H1 (cell line): Measurements from ENCODE around the gene SWT1. TPM values are rescaled to one million over a fixed set of nuclear protein-coding genes. Genes with fewer than 3 reads are reported as not detected.

Experiments used
- CTCF ChIA-PET: fragments of 300-600 bp; sonication (Branson Sonifier 250); formaldehyde crosslinking; loops from one replicate; lab custom pipeline; 2021; ENCODE audit not compliant: partially characterized antibody; lab: Charles Lee
- POLR2A ChIA-PET: fragments of 300-600 bp; sonication (Branson Sonifier 250); formaldehyde crosslinking; loops from one replicate; lab custom pipeline; 2021; ENCODE audit warnings: inconsistent platforms; ENCODE audit not compliant: partially characterized antibody; lab: Charles Lee
- DNase-seq, 2 experiments: peaks; one replicate each; pipeline versions ENCODE4 v3.0.0 to v3.0.0-alpha.2; 2010 to 2022; ENCODE audit warnings: low spot score in 2 of 2, low read depth in 1 of 2, mixed read lengths in 1 of 2
- FAIRE-seq: peaks from 2 replicates; lab custom pipeline; 2011; peaks lifted over from hg19 to GRCh38; lab: Jason Lieb, UNC
- H2AFZ ChIP-seq: 2 replicates; pipeline ENCODE4 v1.8.1; 2012; ENCODE audit warnings: low read length, inconsistent platforms
- H2AK5ac ChIP-seq: 2 replicates; pipeline ENCODE4 v1.6.1; 2013; ENCODE audit warnings: low read depth, low read length
- H2BK120ac ChIP-seq: replicated peaks from 2 replicates; pipeline ENCODE3; 2013; ENCODE audit warnings: low read depth, low read length, inconsistent platforms
- H2BK12ac ChIP-seq: 2 replicates; pipeline ENCODE4 v1.6.1; 2013; ENCODE audit warnings: low read depth, low read length
- H2BK15ac ChIP-seq: 2 replicates; pipeline ENCODE4 v1.6.1; 2013; ENCODE audit warnings: low read length
- H2BK20ac ChIP-seq: 2 replicates; pipeline ENCODE4 v1.6.1; 2013; ENCODE audit warnings: low read length
- H2BK5ac ChIP-seq: 2 replicates; pipeline ENCODE4 v1.6.1; 2013; ENCODE audit warnings: low read depth, low read length
- H3K14ac ChIP-seq: 2 replicates; pipeline ENCODE4 v1.6.1; 2013; ENCODE audit warnings: inconsistent platforms; ENCODE audit not compliant: insufficient read length
- H3K18ac ChIP-seq: 2 replicates; pipeline ENCODE4 v1.6.1; 2013; ENCODE audit warnings: low read length; ENCODE audit errors: extremely low read depth
- H3K23ac ChIP-seq: 2 replicates; pipeline ENCODE4 v1.6.1; 2013; ENCODE audit warnings: inconsistent platforms; ENCODE audit not compliant: insufficient read length
- H3K23me2 ChIP-seq: 2 replicates; pipeline ENCODE4 v1.6.1; 2013; ENCODE audit warnings: low read depth, low read length
- H3K27ac ChIP-seq: 2 replicates; pipeline ENCODE4 v1.6.1; 2011; ENCODE audit warnings: low read depth, low read length, inconsistent platforms
- H3K27me3 ChIP-seq, 4 experiments: replicated peaks in 1 of 4; 1 replicate in 1 of 4; 2 replicates in 3 of 4; pipeline versions ENCODE4 v1.6.1 to v1.8.1; 2011 to 2013; ENCODE audit warnings: low read length in 3 of 4, mild to moderate bottlenecking in 3 of 4, inconsistent platforms in 2 of 4, mixed read lengths in 2 of 4, moderate library complexity in 1 of 4; ENCODE audit not compliant: control insufficient read depth in 3 of 4, insufficient read depth in 3 of 4; ENCODE audit errors: extremely low read depth in 1 of 4
- H3K36me3 ChIP-seq, 4 experiments: 2 replicates each; pipeline versions ENCODE4 v1.6.1 to v1.8.1; 2011 to 2013; ENCODE audit warnings: mild to moderate bottlenecking in 4 of 4, low read length in 3 of 4, moderate library complexity in 2 of 4, control low read depth in 1 of 4, inconsistent platforms in 1 of 4; ENCODE audit not compliant: insufficient read depth in 4 of 4, control insufficient read depth in 2 of 4
- H3K4ac ChIP-seq: replicated peaks from 2 replicates; pipeline ENCODE3; 2013; ENCODE audit warnings: low read length, low read depth, mixed read lengths, inconsistent platforms; ENCODE audit not compliant: insufficient read length
- H3K4me1 ChIP-seq, 4 experiments: replicated peaks in 1 of 4; 1 replicate in 1 of 4; 2 replicates in 3 of 4; pipeline versions ENCODE4 v1.6.1 to v1.8.1; 2011 to 2013; ENCODE audit warnings: low read length in 3 of 4, inconsistent platforms in 2 of 4, mixed read lengths in 1 of 4; ENCODE audit not compliant: insufficient read depth in 4 of 4, control insufficient read depth in 3 of 4
- H3K4me2 ChIP-seq, 2 experiments: 2 replicates each; pipeline versions ENCODE4 v1.6.1 to v1.8.1; 2011 to 2013; ENCODE audit warnings: low read depth in 2 of 2, low read length in 2 of 2, control low read depth in 1 of 2, inconsistent platforms in 1 of 2, mild to moderate bottlenecking in 1 of 2; ENCODE audit not compliant: insufficient read depth in 1 of 2
- H3K4me3 ChIP-seq, 4 experiments: fragments of 200-600, 300-600 bp in 1 of 4; sonication (generic), shearing (Covaris generic), sonication (Bioruptor Twin) in 1 of 4; 2 replicates each; pipeline versions ENCODE4 v1.5.1 to v1.8.1; 2011 to 2016; ENCODE audit warnings: low read length in 4 of 4, low read depth in 3 of 4, control low read depth in 2 of 4, inconsistent platforms in 2 of 4, mild to moderate bottlenecking in 2 of 4, mixed read lengths in 1 of 4, moderate library complexity in 1 of 4; ENCODE audit not compliant: insufficient read depth in 2 of 4; ENCODE audit errors: extremely low read depth in 1 of 4
- H3K56ac ChIP-seq: replicated peaks from 2 replicates; pipeline ENCODE3; 2013; ENCODE audit warnings: low read depth, mild to moderate bottlenecking, mixed read lengths, low read length, inconsistent platforms; ENCODE audit not compliant: insufficient read length
- H3K79me1 ChIP-seq: 2 replicates; pipeline ENCODE4 v1.6.1; 2013; ENCODE audit warnings: low read depth, low read length, control low read depth
- H3K79me2 ChIP-seq, 2 experiments: 2 replicates each; pipeline versions ENCODE4 v1.6.1 to v1.8.1; 2012 to 2013; ENCODE audit warnings: low read length in 2 of 2, mild to moderate bottlenecking in 2 of 2, inconsistent platforms in 1 of 2; ENCODE audit not compliant: insufficient read depth in 2 of 2, control insufficient read depth in 1 of 2
- H3K9ac ChIP-seq, 4 experiments: replicated peaks in 1 of 4; 1 replicate in 1 of 4; 2 replicates in 3 of 4; pipeline versions ENCODE4 v1.6.1 to v1.8.1; 2011 to 2013; ENCODE audit warnings: low read depth in 3 of 4, low read length in 3 of 4, control low read depth in 2 of 4, mild to moderate bottlenecking in 2 of 4, moderate library complexity in 2 of 4, inconsistent platforms in 1 of 4; ENCODE audit errors: extremely low read depth in 1 of 4
- H3K9me3 ChIP-seq, 2 experiments: 2 replicates each; pipeline versions ENCODE4 v1.6.1 to v1.8.1; 2012 to 2013; ENCODE audit warnings: mild to moderate bottlenecking in 2 of 2, moderate library complexity in 2 of 2, control low read depth in 1 of 2, inconsistent platforms in 1 of 2, low read depth in 1 of 2, low read length in 1 of 2, mixed read lengths in 1 of 2; ENCODE audit not compliant: insufficient read depth in 2 of 2
- H4K20me1 ChIP-seq, 2 experiments: replicated peaks in 1 of 2; 2 replicates each; pipeline versions ENCODE3 to v1.8.1; 2011 to 2013; ENCODE audit warnings: inconsistent platforms in 2 of 2, low read length in 2 of 2, mild to moderate bottlenecking in 1 of 2; ENCODE audit not compliant: insufficient read depth in 2 of 2, control insufficient read depth in 1 of 2
- H4K5ac ChIP-seq: 2 replicates; pipeline ENCODE4 v1.6.1; 2013; ENCODE audit warnings: low read length, low read depth, mixed read lengths, inconsistent platforms; ENCODE audit not compliant: insufficient read length
- H4K8ac ChIP-seq: 2 replicates; pipeline ENCODE4 v1.8.0; 2013; ENCODE audit warnings: mild to moderate bottlenecking, moderate library complexity, low read length, inconsistent platforms; ENCODE audit not compliant: insufficient read depth; ENCODE audit errors: extremely low read depth
- H4K91ac ChIP-seq: replicated peaks from 2 replicates; pipeline ENCODE3; 2013; ENCODE audit warnings: low read length, mixed read lengths, inconsistent platforms; ENCODE audit not compliant: insufficient read length
- CTBP2 ChIP-seq: IDR thresholded peaks from 2 replicates; pipeline ENCODE4 v1.7.0; 2011; ENCODE audit warnings: borderline replicate concordance, mild to moderate bottlenecking, moderate library complexity, mixed read lengths, low read length; ENCODE audit not compliant: insufficient read depth, insufficient read length
- PHF8 ChIP-seq: fragments of 200-600 bp; sonication (generic); conservative IDR thresholded peaks from 2 replicates; pipeline ENCODE4 v1.7.1; 2012; ENCODE audit warnings: low read depth, mild to moderate bottlenecking, inconsistent platforms, low read length, moderate library complexity
- POU5F1 ChIP-seq: IDR thresholded peaks from 2 replicates; pipeline ENCODE4 v1.6.1; 2011; ENCODE audit warnings: low read depth, mild to moderate bottlenecking, low read length, moderate library complexity
- RAD21 ChIP-seq, 2 experiments: IDR thresholded peaks in 1 of 2; conservative IDR thresholded peaks in 1 of 2; 2 replicates each; pipeline ENCODE4 v1.6.1; 2011; ENCODE audit warnings: low read depth in 2 of 2, low read length in 2 of 2, improper control_type of control experiment in 1 of 2, inconsistent platforms in 1 of 2, mild to moderate bottlenecking in 1 of 2, moderate library complexity in 1 of 2
- RFX5 ChIP-seq: IDR thresholded peaks from 2 replicates; pipeline ENCODE4 v1.6.1; 2011; ENCODE audit warnings: low read depth, low read length, improper control_type of control experiment, borderline replicate concordance
- RNF2 ChIP-seq: fragments of 200-900, 300-1000 bp; sonication (generic); IDR thresholded peaks from 2 replicates; pipeline ENCODE4 v1.7.1; 2016; ENCODE audit warnings: borderline replicate concordance, low read depth, mild to moderate bottlenecking, antibody characterized with exemption, low read length; ENCODE audit not compliant: poor library complexity, severe bottlenecking; ENCODE audit errors: missing control alignments
- SUZ12 ChIP-seq: fragments of 200-600 bp; sonication (generic); IDR thresholded peaks from 2 replicates; pipeline ENCODE4 v1.6.1; 2012; ENCODE audit warnings: mild to moderate bottlenecking, inconsistent platforms, low read length, moderate library complexity, mixed read lengths
- TBP ChIP-seq: IDR thresholded peaks from 2 replicates; pipeline ENCODE4 v1.6.1; 2011; ENCODE audit warnings: low read depth, low read length, improper control_type of control experiment
- ZNF274 ChIP-seq: IDR thresholded peaks from 2 replicates; pipeline ENCODE4 v1.7.0; 2012; ENCODE audit warnings: low read length, borderline replicate concordance; ENCODE audit errors: extremely low read depth
- WGBS, 2 experiments: shearing (Covaris generic) in 1 of 2; methylation state at CpG; one replicate each; pipeline versions ENCODE4 v1.1.6 to v1.1.7; 2013 to 2015; ENCODE audit warnings: low lambda C conversion rate in 2 of 2, mixed read lengths in 2 of 2, inconsistent platforms in 1 of 2, low coverage in 1 of 2, missing lambda C conversion rate in 1 of 2; ENCODE audit not compliant: insufficient replicate concordance in 2 of 2, insufficient coverage in 1 of 2, insufficient read length in 1 of 2; ENCODE audit errors: extremely low coverage in 1 of 2, missing lambda C conversion rate in 1 of 2; 5-methylcytosine and 5-hydroxymethylcytosine counted together
- polyA plus RNA-seq, 7 experiments: library from polyadenylated mRNA; depleted of rRNA in 3 of 7; stranded (reverse) in 5 of 7; unstranded in 2 of 7; fragments of >200 nt in 5 of 7; fragments of 200-250 nt in 2 of 7; gene quantifications; 1 replicate in 5 of 7; 2 replicates in 1 of 7; 4 replicates in 1 of 7; pipeline versions ENCODE4 v1.2.1 to v1.2.3, GENCODE V29; 2011 to 2013; ENCODE audit warnings: missing spikeins in 2 of 7, mixed read lengths in 2 of 7
- total RNA-seq: library from RNA; stranded (reverse); fragmentation: NEBNext Ultra II Directional; extraction: Animal tissue kit (Norgen Biotek cat#: 25700); gene quantifications from 2 replicates; pipeline ENCODE4 v1.2.1, GENCODE V29; 2021
- TF ChIP-seq, protein P1 (sequence below): IDR thresholded peaks from 2 replicates; pipeline ENCODE4 v1.6.1; 2012; ENCODE audit warnings: low read length, inconsistent platforms

Gene SWT1
- total and polyA plus RNA-seq, 2 of the 8 experiments (the other 6 are each of a cell fraction or from before 2014, with no cell fraction given) = 1.4 to 6.2 TPM

DNA sequence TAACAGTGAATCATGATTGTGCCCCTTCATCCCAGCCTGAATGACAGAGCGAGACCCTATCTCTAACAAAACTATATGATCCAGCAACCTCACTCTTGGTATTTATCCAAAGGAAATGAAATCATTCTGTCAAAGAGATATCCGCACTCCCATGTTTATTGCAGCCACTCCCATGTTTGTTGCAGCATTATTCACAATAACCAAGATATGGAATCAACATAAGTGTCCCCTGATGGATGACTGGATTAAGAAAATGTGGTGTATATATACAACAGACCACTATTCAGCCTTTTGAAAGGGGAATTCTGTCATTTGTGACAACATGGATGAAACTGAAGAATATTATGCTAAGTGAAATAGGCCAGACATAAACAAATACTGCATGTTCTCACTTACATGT is 44.6 kb upstream of the SWT1 start:
- Histone ChIP-seq H3K18ac (no peak overlapping the region), H2BK12ac (no peak overlapping the region), H4K5ac (no peak overlapping the region), H3K4me1 (no peaks in the 10 kb centered on the region), H3K9ac (no peak overlapping the region), H3K36me3 (no peaks in the 10 kb centered on the region), H3K79me2 (no peaks in the 10 kb centered on the region), H4K20me1 (no peaks in the 10 kb centered on the region), H3K14ac (no peak overlapping the region), H3K79me1 (no peaks in the 10 kb centered on the region), H4K91ac (no peak overlapping the region), H2BK5ac (no peak overlapping the region), H3K23me2 (no peaks in the 10 kb centered on the region), H2BK15ac (no peak overlapping the region), H2BK120ac (no peak overlapping the region), H3K4me3 (no peak overlapping the region), H3K4me2 (no peak overlapping the region), H2AK5ac (no peak overlapping the region), H3K9me3 (no peaks in the 10 kb centered on the region), H3K56ac (no peak overlapping the region), H4K8ac (no peak overlapping the region), H3K4ac (no peak overlapping the region), H3K23ac (no peak overlapping the region), H2AFZ (no peak overlapping the region), H3K27me3 (no peaks in the 10 kb centered on the region), H3K27ac (no peak overlapping the region), H2BK20ac (no peak overlapping the region)
- POLR2A ChIA-PET = no interaction called here
- DNase-seq = no peak
- FAIRE-seq = no peak
- 94% methylated on average over 2 of the region's 2 CpGs; no CpG with 5 or more reads in 1 of the 2 experiments for WGBS, 2 experiments
- CTCF ChIA-PET = no interaction called here
- TF ChIP-seq RNF2 (no peak), RAD21 (IDR thresholded peaks at IDR 0.05 in 1 of 2, conservative IDR thresholded peaks at IDR 0.05 in 1 of 2; ENCODE audit: low read depth in 2 of 2, low read length in 2 of 2) (no peak), RFX5 (no peak), SUZ12 (no peak), TBP (no peak), CTBP2 (no peak), ZNF274 (no peak), PHF8 (no peak), POU5F1 (no peak)
- TF ChIP-seq, protein P1, sequence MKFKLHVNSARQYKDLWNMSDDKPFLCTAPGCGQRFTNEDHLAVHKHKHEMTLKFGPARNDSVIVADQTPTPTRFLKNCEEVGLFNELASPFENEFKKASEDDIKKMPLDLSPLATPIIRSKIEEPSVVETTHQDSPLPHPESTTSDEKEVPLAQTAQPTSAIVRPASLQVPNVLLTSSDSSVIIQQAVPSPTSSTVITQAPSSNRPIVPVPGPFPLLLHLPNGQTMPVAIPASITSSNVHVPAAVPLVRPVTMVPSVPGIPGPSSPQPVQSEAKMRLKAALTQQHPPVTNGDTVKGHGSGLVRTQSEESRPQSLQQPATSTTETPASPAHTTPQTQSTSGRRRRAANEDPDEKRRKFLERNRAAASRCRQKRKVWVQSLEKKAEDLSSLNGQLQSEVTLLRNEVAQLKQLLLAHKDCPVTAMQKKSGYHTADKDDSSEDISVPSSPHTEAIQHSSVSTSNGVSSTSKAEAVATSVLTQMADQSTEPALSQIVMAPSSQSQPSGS = no peak
